GM23248 (cell line): ENCODE measurements around the gene ANAPC15. TPM values are rescaled to one million over a fixed set of nuclear protein-coding genes. Genes with fewer than 3 reads are reported as not detected.
A peak's percentile ranks its signal among the peaks of the same experiment; 100 is the strongest.

Source experiments
- DNase-seq: peaks from one replicate; pipeline ENCODE4 v3.0.0-alpha.2; 2015
- H2AFZ ChIP-seq: fragments of 200-600 bp; sonication (generic); 2 replicates; pipeline ENCODE4 v1.6.1; 2016; ENCODE audit warnings: antibody characterized with exemption
- H3F3A ChIP-seq: fragments of 200-600 bp; sonication (generic); 2 replicates; pipeline ENCODE4 v1.6.1; 2016; ENCODE audit warnings: mild to moderate bottlenecking, antibody characterized with exemption, mixed run types; ENCODE audit not compliant: insufficient read depth
- H3K27ac ChIP-seq: fragments of 200-600 bp; sonication (generic); 2 replicates; pipeline ENCODE4 v1.5.1; 2016; ENCODE audit warnings: mild to moderate bottlenecking
- H3K27me3 ChIP-seq: fragments of 200-600 bp; sonication (generic); replicated peaks from 2 replicates; pipeline ENCODE4 v1.6.1; 2016; ENCODE audit warnings: mild to moderate bottlenecking; ENCODE audit not compliant: insufficient read depth
- H3K36me3 ChIP-seq: fragments of 200-600 bp; sonication (generic); 2 replicates; pipeline ENCODE4 v1.6.1; 2016; ENCODE audit warnings: low read depth, mild to moderate bottlenecking
- H3K4me1 ChIP-seq: fragments of 200-600 bp; sonication (generic); 2 replicates; pipeline ENCODE4 v1.6.1; 2016; ENCODE audit warnings: mild to moderate bottlenecking; ENCODE audit not compliant: insufficient read depth
- H3K4me2 ChIP-seq: fragments of 200-600 bp; sonication (generic); one replicate; pipeline ENCODE4 v1.6.1; 2016; ENCODE audit warnings: mild to moderate bottlenecking; ENCODE audit not compliant: unreplicated experiment
- H3K4me3 ChIP-seq: fragments of 200-600 bp; sonication (generic); 2 replicates; pipeline ENCODE4 v1.5.1; 2016; ENCODE audit warnings: mild to moderate bottlenecking
- H3K79me2 ChIP-seq: fragments of 200-600 bp; sonication (generic); 2 replicates; pipeline ENCODE4 v1.6.1; 2016; ENCODE audit warnings: mild to moderate bottlenecking; ENCODE audit not compliant: insufficient read depth
- H3K9ac ChIP-seq: fragments of 200-600 bp; sonication (generic); 2 replicates; pipeline ENCODE4 v1.6.1; 2016; ENCODE audit warnings: mild to moderate bottlenecking
- H3K9me2 ChIP-seq: fragments of 200-600 bp; sonication (generic); 2 replicates; pipeline ENCODE4 v1.6.1; 2016; ENCODE audit warnings: mixed run types, mild to moderate bottlenecking, moderate library complexity; ENCODE audit not compliant: insufficient read depth
- H3K9me3 ChIP-seq: fragments of 200-600 bp; sonication (generic); one replicate; pipeline ENCODE4 v1.6.1; 2017; ENCODE audit warnings: low read depth
- H4K20me1 ChIP-seq: fragments of 200-600 bp; sonication (generic); 2 replicates; pipeline ENCODE4 v1.6.0; 2016; ENCODE audit not compliant: insufficient read depth
- EZH2 ChIP-seq: fragments of 200-600 bp; sonication (generic); IDR thresholded peaks from 2 replicates; pipeline ENCODE4 v1.6.1; 2018; ENCODE audit warnings: antibody characterized with exemption, mild to moderate bottlenecking; ENCODE audit not compliant: insufficient read depth, poor library complexity, severe bottlenecking
- EZH2phosphoT487 ChIP-seq: fragments of 200-600 bp; sonication (generic); IDR thresholded peaks from 2 replicates; pipeline ENCODE4 v1.6.1; 2018; ENCODE audit warnings: antibody characterized with exemption, moderate library complexity, mild to moderate bottlenecking, low read depth; ENCODE audit not compliant: insufficient read depth
- WGBS, 2 experiments: methylation state at CpG; one replicate each; pipeline ENCODE4 v1.1.6; 2015 to 2017; ENCODE audit warnings: low lambda C conversion rate in 2 of 2, low coverage in 1 of 2; ENCODE audit errors: missing lambda C conversion rate in 2 of 2; 5-methylcytosine and 5-hydroxymethylcytosine counted together
- in situ Hi-C: fragments of 300-500 bp; cut with MboI; formaldehyde crosslinking; loops from 2 replicates; pipeline ENCODE4 v1.15.0; 2020
- polyA plus RNA-seq: library from polyadenylated mRNA; unstranded; fragments of >200 nt; fragmentation: Nextera tagmentation; extraction: Ambion mirVana; gene quantifications from 2 replicates; pipeline ENCODE4 v1.2.1, GENCODE V29; 2016
- total RNA-seq: library from RNA; depleted of rRNA; stranded (reverse); fragments of >200 nt; shearing (Covaris generic); gene quantifications from 2 replicates; pipeline ENCODE4 v1.2.3, GENCODE V29; 2014

Gene ANAPC15
- total and polyA plus RNA-seq, 2 experiments from 2014 or later = 38.7 to 62.4 TPM

GRCh38 chr11:72078477-72078876 lies 34.0 kb downstream of the ANAPC15 start:
- H3K9ac ChIP-seq = peak overlapping the region; percentile 85
- WGBS, 2 experiments = 64 to 66% methylated on average over 6 of the region's 6 CpGs
- DNase-seq = peak; percentile 59

GRCh38 chr11:72075756-72076155 lies 36.7 kb downstream of the ANAPC15 start:
- Histone ChIP-seq H3K4me3 (no peak overlapping the region), H3K36me3 (no peaks in the 10 kb centered on the region), H4K20me1 (no peaks in the 10 kb centered on the region), H3F3A (peaks cover 37% of the 10 kb centered on the region), H3K27ac (no peak overlapping the region), H3K4me2 (no peak overlapping the region), H3K9me2 (no peaks in the 10 kb centered on the region), H2AFZ (no peak overlapping the region), H3K9me3 (no peaks in the 10 kb centered on the region), H3K9ac (no peak overlapping the region), H3K4me1 (peaks cover 38% of the 10 kb centered on the region), H3K27me3 (no peaks in the 10 kb centered on the region), H3K79me2 (peaks cover 86% of the 10 kb centered on the region)
- in situ Hi-C loops = no loop called here
- 97% methylated on average over 4 of the region's 4 CpGs for WGBS, 2 experiments
- no peak for DNase-seq
- TF ChIP-seq EZH2phosphoT487 = no peak
- no peak for TF ChIP-seq EZH2

More at GRCh38 chr11:72078477-72078876, 34.0 kb downstream of the ANAPC15 start:
- H2AFZ ChIP-seq = peak overlapping the region; percentile 81
- H3K27me3 ChIP-seq = no peaks in the 10 kb centered on the region
- peak overlapping the region; percentile 97 for H3K4me2 ChIP-seq
- peak overlapping the region; percentile 83 for H3K27ac ChIP-seq
- H3K79me2 ChIP-seq = peaks cover 66% of the 10 kb centered on the region
- H3K4me1 ChIP-seq = peaks cover 12% of the 10 kb centered on the region
- TF ChIP-seq EZH2phosphoT487 (no peak), EZH2 (no peak)
- H3F3A ChIP-seq = peaks cover 31% of the 10 kb centered on the region
- no peaks in the 10 kb centered on the region for H3K36me3 ChIP-seq
- H3K4me3 ChIP-seq = peak overlapping the region; percentile 89
- H4K20me1 ChIP-seq = no peaks in the 10 kb centered on the region
- no peaks in the 10 kb centered on the region for H3K9me3 ChIP-seq
- in situ Hi-C loops = no loop called here
- no peaks in the 10 kb centered on the region for H3K9me2 ChIP-seq

- Histone ChIP-seq H3K79me2 (peaks cover 91% of the 10 kb centered on the region), H3K27me3 (no peaks in the 10 kb centered on the region), H3K36me3 (no peaks in the 10 kb centered on the region), H3K9me3 (no peaks in the 10 kb centered on the region), H3K4me1 (peaks cover 45% of the 10 kb centered on the region), H3K4me3 (no peak overlapping the region), H3K27ac (no peak overlapping the region), H3K9ac (no peak overlapping the region), H2AFZ (no peak overlapping the region), H3F3A (peaks cover 43% of the 10 kb centered on the region), H3K9me2 (no peaks in the 10 kb centered on the region), H3K4me2 (no peak overlapping the region), H4K20me1 (no peaks in the 10 kb centered on the region)
- 100% methylated on average over 1 of the region's 1 CpG for WGBS, 2 experiments
- TF ChIP-seq EZH2phosphoT487 (no peak), EZH2 (no peak)
- in situ Hi-C loops = no loop called here
- no peak for DNase-seq
These were observed 37.4 kb downstream of the ANAPC15 start for GRCh38 chr11:72075109-72075508.

- DNase-seq = peak; percentile 86
- Histone ChIP-seq H2AFZ (no peak overlapping the region), H3K27ac (peak overlapping the region; percentile 95), H3K79me2 (peaks cover 80% of the 10 kb centered on the region), H3K9me2 (no peaks in the 10 kb centered on the region), H3K4me3 (peak overlapping the region; percentile 23; the same call in 1 of the 2 replicates), H3K4me1 (peaks cover 56% of the 10 kb centered on the region), H3F3A (peaks cover 52% of the 10 kb centered on the region), H4K20me1 (no peaks in the 10 kb centered on the region), H3K4me2 (peak overlapping the region; percentile 61), H3K9me3 (no peaks in the 10 kb centered on the region), H3K9ac (peak overlapping the region; percentile 48; the same call in 1 of the 2 replicates), H3K36me3 (no peaks in the 10 kb centered on the region), H3K27me3 (no peaks in the 10 kb centered on the region)
- WGBS, 2 experiments = 4 to 7% methylated on average over 3 of the region's 3 CpGs
- TF ChIP-seq EZH2 = no peak
- TF ChIP-seq EZH2phosphoT487 = no peak
- in situ Hi-C loops = no loop called here
These were observed 40.1 kb downstream of the ANAPC15 start for GRCh38 chr11:72072348-72072747.

- WGBS, 2 experiments = 82 to 87% methylated on average over 7 of the region's 7 CpGs
- H3K4me3 ChIP-seq = peak overlapping the region; percentile 38
- H4K20me1 ChIP-seq = no peaks in the 10 kb centered on the region
- in situ Hi-C loops = no loop called here
- no peak for TF ChIP-seq EZH2phosphoT487
- H3K9me2 ChIP-seq = no peaks in the 10 kb centered on the region
- peaks cover 67% of the 10 kb centered on the region for H3K4me1 ChIP-seq
- H3K79me2 ChIP-seq = peaks cover 80% of the 10 kb centered on the region
- peak overlapping the region; percentile 80 for H3K4me2 ChIP-seq
- H3F3A ChIP-seq = peaks cover 56% of the 10 kb centered on the region
- peak overlapping the region; percentile 74 for H3K9ac ChIP-seq
- H2AFZ ChIP-seq = peak overlapping the region; percentile 64
- no peaks in the 10 kb centered on the region for H3K27me3 ChIP-seq
- H3K36me3 ChIP-seq = no peaks in the 10 kb centered on the region
- DNase-seq = no peak
- peak overlapping the region; percentile 95 for H3K27ac ChIP-seq
- H3K9me3 ChIP-seq = no peaks in the 10 kb centered on the region
These were observed 42.0 kb downstream of the ANAPC15 start for GRCh38 chr11:72070491-72070890.
